Measurements from ENCODE around the gene G3BP2. TPM values are rescaled to one million over a fixed set of nuclear protein-coding genes. Genes with fewer than 3 reads are reported as not detected.
"Not testable (repeated sequence)": the region's sequence is repeated elsewhere in the genome, so short reads cannot be mapped to it uniquely, and the experiment has no call there.

The G3BP2 gene
- total RNA-seq, 1 donor from 2014 or later = 175 TPM

GRCh38 chr4:75672461-75673026, 667 bp downstream of the G3BP2 start:
- H3K36me3 Mint-ChIP-seq = no peaks in the 10 kb centered on the region
- H3K27me3 Mint-ChIP-seq (ENCODE audit: low read depth) = no peaks in the 10 kb centered on the region
- peaks cover 46% of the 10 kb centered on the region for H3K4me1 Mint-ChIP-seq
- H3K9me3 Mint-ChIP-seq = no peaks in the 10 kb centered on the region
- no peak for TF ChIP-seq CTCF (IDR thresholded peaks at IDR 0.05; ENCODE audit: unreplicated experiment)
- H3K4me3 Mint-ChIP-seq = peak overlapping the region; percentile 99
- peak overlapping the region; percentile 99 for H3K27ac Mint-ChIP-seq
- DNase-seq (ENCODE audit: low spot score in 2 of 2, unreplicated experiment in 2 of 2) = peak; percentile 33 to 71

GRCh38 chr4:75671802-75672421, 1.3 kb downstream of the G3BP2 start:
- Mint-ChIP-seq H3K36me3 (no peaks in the 10 kb centered on the region), H3K27ac (peak overlapping the region; percentile 99), H3K4me1 (peaks cover 52% of the 10 kb centered on the region), H3K9me3 (no peaks in the 10 kb centered on the region), H3K27me3 (ENCODE audit: low read depth) (no peaks in the 10 kb centered on the region), H3K4me3 (peak overlapping the region; percentile 99)
- DNase-seq (ENCODE audit: low spot score in 2 of 2, unreplicated experiment in 2 of 2) = no peak
- no peak for TF ChIP-seq CTCF (IDR thresholded peaks at IDR 0.05; ENCODE audit: unreplicated experiment)

GRCh38 chr4:75668596-75668995, 4.6 kb downstream of the G3BP2 start:
- Mint-ChIP-seq H3K27ac (peak overlapping the region; percentile 33), H3K27me3 (ENCODE audit: low read depth) (no peaks in the 10 kb centered on the region), H3K36me3 (no peaks in the 10 kb centered on the region), H3K4me1 (peaks cover 57% of the 10 kb centered on the region), H3K9me3 (no peaks in the 10 kb centered on the region), H3K4me3 (no peak overlapping the region)
- no peak for DNase-seq (ENCODE audit: low spot score in 2 of 2, unreplicated experiment in 2 of 2)
- TF ChIP-seq CTCF (IDR thresholded peaks at IDR 0.05; ENCODE audit: unreplicated experiment) = no peak

GRCh38 chr4:75667636-75668035, 5.6 kb downstream of the G3BP2 start:
- H3K4me1 Mint-ChIP-seq = peaks cover 57% of the 10 kb centered on the region
- peak overlapping the region; percentile 1 for H3K4me3 Mint-ChIP-seq
- H3K27me3 Mint-ChIP-seq (ENCODE audit: low read depth); H3K9me3 Mint-ChIP-seq; DNase-seq (ENCODE audit: low spot score in 2 of 2, unreplicated experiment in 2 of 2); H3K36me3 Mint-ChIP-seq: not testable (repeated sequence)
- H3K27ac Mint-ChIP-seq = peak overlapping the region; percentile 87

GRCh38 chr4:75666299-75666698, 6.9 kb downstream of the G3BP2 start:
- no peak overlapping the region for H3K4me3 Mint-ChIP-seq
- peak overlapping the region; percentile 69 for H3K27ac Mint-ChIP-seq
- no peak for TF ChIP-seq CTCF (IDR thresholded peaks at IDR 0.05; ENCODE audit: unreplicated experiment)
- peaks cover 49% of the 10 kb centered on the region for H3K4me1 Mint-ChIP-seq
- no peak for DNase-seq (ENCODE audit: low spot score in 2 of 2, unreplicated experiment in 2 of 2)
- H3K27me3 Mint-ChIP-seq (ENCODE audit: low read depth) = no peaks in the 10 kb centered on the region
- H3K9me3 Mint-ChIP-seq = no peaks in the 10 kb centered on the region
- peaks cover 4% of the 10 kb centered on the region for H3K36me3 Mint-ChIP-seq

GRCh38 chr4:75664604-75665003, 8.6 kb downstream of the G3BP2 start:
- not testable (repeated sequence) for DNase-seq (ENCODE audit: low spot score in 2 of 2, unreplicated experiment in 2 of 2); H3K27ac Mint-ChIP-seq; H3K36me3 Mint-ChIP-seq; H3K27me3 Mint-ChIP-seq (ENCODE audit: low read depth); H3K4me3 Mint-ChIP-seq; H3K9me3 Mint-ChIP-seq
- peaks cover 39% of the 10 kb centered on the region for H3K4me1 Mint-ChIP-seq

All from mesothelial cell of epicardium (in vitro differentiated cells).